ENCODE measurements around the gene TAF4. TPM values are rescaled to one million over a fixed set of nuclear protein-coding genes. Genes with fewer than 3 reads are reported as not detected.

Gene TAF4
- total RNA-seq, 4 donors from 2014 or later, result 18.9 to 93.5 (median 31.0) TPM

- Histone ChIP-seq H3K9me3 (no peaks in the 10 kb centered on the region), H3K4me1 (no peaks in the 10 kb centered on the region), H3K36me3 (peaks cover 0 to 92% (median 0%) of the 10 kb centered on the region in 3 donors), H3K27me3 (no peaks in the 10 kb centered on the region), H3K4me3 (no peak overlapping the region), H3K27ac (no peak overlapping the region)
- TF ChIP-seq POLR2A (IDR thresholded peaks at IDR 0.05) (no peak), CTCF (IDR thresholded peaks at IDR 0.05) (no peak)
- DNase-seq, result no peak
Observed at GRCh38 chr20:61997372-61997771, 68.3 kb downstream of the TAF4 start.

- no peak overlapping the region for H3K27ac ChIP-seq
- no peak for DNase-seq
- no peaks in the 10 kb centered on the region for H3K27me3 ChIP-seq
- no peak overlapping the region for H3K4me3 ChIP-seq
- H3K4me1 ChIP-seq, result no peaks in the 10 kb centered on the region
- TF ChIP-seq CTCF (IDR thresholded peaks at IDR 0.05) (no peak), POLR2A (IDR thresholded peaks at IDR 0.05) (no peak)
- H3K36me3 ChIP-seq, result peaks cover 0 to 91% (median 0%) of the 10 kb centered on the region in 3 donors
- H3K9me3 ChIP-seq, result peaks cover 0 to 9% (median 0%) of the 10 kb centered on the region in 4 donors
Observed at GRCh38 chr20:61994546-61994945, 71.1 kb downstream of the TAF4 start.

- TF ChIP-seq POLR2A (IDR thresholded peaks at IDR 0.05) (no peak), CTCF (IDR thresholded peaks at IDR 0.05) (no peak)
- Histone ChIP-seq H3K36me3 (peaks cover 0 to 88% (median 0%) of the 10 kb centered on the region in 3 donors), H3K4me1 (no peaks in the 10 kb centered on the region)
Observed at GRCh38 chr20:61993058-61993457, 72.6 kb downstream of the TAF4 start.

GRCh38 chr20:61991476-61991875, 74.2 kb downstream of the TAF4 start:
- Histone ChIP-seq H3K27ac (no peak overlapping the region), H3K27me3 (no peaks in the 10 kb centered on the region), H3K4me1 (no peaks in the 10 kb centered on the region), H3K4me3 (no peak overlapping the region), H3K36me3 (peaks cover 0 to 88% (median 0%) of the 10 kb centered on the region in 3 donors), H3K9me3 (peaks cover 0 to 9% (median 0%) of the 10 kb centered on the region in 4 donors)
- no peak for TF ChIP-seq POLR2A (IDR thresholded peaks at IDR 0.05)
- no peak for TF ChIP-seq CTCF (IDR thresholded peaks at IDR 0.05)
- DNase-seq, result no peak

More at GRCh38 chr20:61993058-61993457, 72.6 kb downstream of the TAF4 start:
- no peak for DNase-seq
- no peaks in the 10 kb centered on the region for H3K27me3 ChIP-seq
- H3K9me3 ChIP-seq, result peaks cover 0 to 9% (median 0%) of the 10 kb centered on the region in 4 donors
- H3K27ac ChIP-seq, result no peak overlapping the region
- no peak overlapping the region for H3K4me3 ChIP-seq

- H3K27ac ChIP-seq, result no peak overlapping the region
- no peaks in the 10 kb centered on the region for H3K4me1 ChIP-seq
- no peaks in the 10 kb centered on the region for H3K27me3 ChIP-seq
- no peak overlapping the region for H3K4me3 ChIP-seq
- H3K9me3 ChIP-seq, result peaks cover 0 to 9% (median 0%) of the 10 kb centered on the region in 4 donors
- no peak for DNase-seq
- no peak for TF ChIP-seq CTCF (IDR thresholded peaks at IDR 0.05)
- no peak for TF ChIP-seq POLR2A (IDR thresholded peaks at IDR 0.05)
- H3K36me3 ChIP-seq, result peaks cover 0 to 81% (median 0%) of the 10 kb centered on the region in 3 donors
Observed at GRCh38 chr20:61990484-61990883, 75.2 kb downstream of the TAF4 start.

GRCh38 chr20:61989741-61990140, 75.9 kb downstream of the TAF4 start:
- Histone ChIP-seq H3K9me3 (peaks cover 0 to 9% (median 0%) of the 10 kb centered on the region in 4 donors), H3K36me3 (peaks cover 0 to 75% (median 0%) of the 10 kb centered on the region in 3 donors), H3K27me3 (no peaks in the 10 kb centered on the region), H3K27ac (no peak overlapping the region), H3K4me3 (no peak overlapping the region), H3K4me1 (no peaks in the 10 kb centered on the region)
- TF ChIP-seq POLR2A (IDR thresholded peaks at IDR 0.05) (no peak), CTCF (IDR thresholded peaks at IDR 0.05) (no peak)
- no peak for DNase-seq

All from Peyer's patch (tissue), 4 donors.